Liver (tissue), 9 donors: ENCODE results near the gene CLASP2. TPM values are rescaled to one million over a fixed set of nuclear protein-coding genes. Genes with fewer than 3 reads are reported as not detected.

Experiments
- DNase-seq: peaks from one replicate; pipeline ENCODE4 v3.0.0-alpha.2; 2017; ENCODE audit warnings: low spot score
- H3K27ac ChIP-seq, 2 donors: one replicate each; pipeline ENCODE4 v1.7.0; 2013; ENCODE audit warnings: inconsistent platforms in 2 of 2, low read length in 2 of 2, control low read depth in 1 of 2, low read depth in 1 of 2, mild to moderate bottlenecking in 1 of 2
- H3K27me3 ChIP-seq, 4 donors: one replicate each; pipeline versions ENCODE4 v1.6.1 to v1.7.0; 2013; ENCODE audit warnings: low read length in 3 of 4, inconsistent platforms in 1 of 4, mild to moderate bottlenecking in 1 of 4, moderate library complexity in 1 of 4; ENCODE audit not compliant: control insufficient read depth in 4 of 4, insufficient read depth in 4 of 4
- H3K36me3 ChIP-seq, 4 donors: one replicate each; pipeline versions ENCODE4 v1.6.1 to v1.7.0; 2013; ENCODE audit warnings: low read length in 3 of 4, mild to moderate bottlenecking in 3 of 4, low read depth in 1 of 4, moderate library complexity in 1 of 4; ENCODE audit not compliant: control insufficient read depth in 4 of 4, insufficient read depth in 3 of 4
- H3K4me1 ChIP-seq, 4 donors: one replicate each; pipeline versions ENCODE4 v1.6.1 to v1.7.0; 2013; ENCODE audit warnings: low read length in 3 of 4, mild to moderate bottlenecking in 3 of 4, moderate library complexity in 1 of 4; ENCODE audit not compliant: control insufficient read depth in 4 of 4, insufficient read depth in 4 of 4
- H3K4me3 ChIP-seq, 3 donors: one replicate each; pipeline versions ENCODE4 v1.6.1 to v1.7.0; 2013; ENCODE audit warnings: low read length in 3 of 3, control low read depth in 1 of 3, low read depth in 1 of 3, mild to moderate bottlenecking in 1 of 3
- H3K9ac ChIP-seq, 2 donors: one replicate each; pipeline ENCODE4 v1.7.0; 2013; ENCODE audit warnings: low read length in 2 of 2, mild to moderate bottlenecking in 2 of 2, moderate library complexity in 2 of 2, control low read depth in 1 of 2, low read depth in 1 of 2
- H3K9me3 ChIP-seq, 4 donors: one replicate each; pipeline versions ENCODE4 v1.6.1 to v1.7.0; 2013; ENCODE audit warnings: low read length in 3 of 4; ENCODE audit not compliant: control insufficient read depth in 4 of 4
- EGR1 ChIP-seq, 2 donors: IDR thresholded peaks; 2 replicates each; pipeline ENCODE4 v1.6.1; 2016 to 2018; ENCODE audit warnings: antibody characterized with exemption in 2 of 2, low read depth in 2 of 2
- FOXA2 ChIP-seq: IDR thresholded peaks from 2 replicates; pipeline ENCODE4 v1.6.1; 2016; ENCODE audit warnings: antibody characterized with exemption
- GABPA ChIP-seq, 2 donors: IDR thresholded peaks in 1 of 2; conservative IDR thresholded peaks in 1 of 2; 2 replicates each; pipeline ENCODE4 v1.6.1; 2016; ENCODE audit warnings: antibody characterized with exemption in 2 of 2, mild to moderate bottlenecking in 1 of 2, moderate library complexity in 1 of 2
- HNF4G ChIP-seq: IDR thresholded peaks from 2 replicates; pipeline ENCODE4 v1.6.1; 2016; ENCODE audit warnings: antibody characterized with exemption
- JUND ChIP-seq, 2 donors: IDR thresholded peaks; 2 replicates each; pipeline ENCODE4 v1.6.1; 2016; ENCODE audit warnings: antibody characterized with exemption in 2 of 2
- NR2F2 ChIP-seq: IDR thresholded peaks from 2 replicates; pipeline ENCODE4 v1.6.1; 2016; ENCODE audit warnings: antibody characterized with exemption
- RXRA ChIP-seq, 2 donors: IDR thresholded peaks; 2 replicates each; pipeline ENCODE4 v1.6.1; 2017 to 2018; ENCODE audit warnings: antibody characterized with exemption in 2 of 2, mild to moderate bottlenecking in 1 of 2
- SP1 ChIP-seq: IDR thresholded peaks from 2 replicates; pipeline ENCODE4 v1.6.1; 2018; ENCODE audit warnings: antibody characterized with exemption, mild to moderate bottlenecking
- TAF1 ChIP-seq: conservative IDR thresholded peaks from 2 replicates; pipeline ENCODE4 v1.6.1; 2016; ENCODE audit warnings: antibody characterized with exemption, mild to moderate bottlenecking
- YY1 ChIP-seq: IDR thresholded peaks from 2 replicates; pipeline ENCODE4 v1.6.1; 2016; ENCODE audit warnings: antibody characterized with exemption, mild to moderate bottlenecking
- WGBS: extraction: QIAGEN DNeasy Blood & Tissue Kit; methylation state at CpG from one replicate; pipeline ENCODE4 v1.1.7; 2013; 5-methylcytosine and 5-hydroxymethylcytosine counted together
- polyA plus RNA-seq, 2 donors: library from polyadenylated mRNA; stranded (reverse) in 1 of 2; unstranded in 1 of 2; fragments of 200-250 nt in 1 of 2; fragments of >200 nt in 1 of 2; fragmentation: Nextera tagmentation in 1 of 2; extraction: Ambion mirVana in 1 of 2; gene quantifications; one replicate each; pipeline versions ENCODE4 v1.2.1 to v1.2.3, GENCODE V29; 2013 to 2015
- total RNA-seq, 2 donors: library from RNA; depleted of rRNA; stranded (reverse); fragments of >200 nt; gene quantifications; one replicate each; pipeline ENCODE4 v1.2.3, GENCODE V29; 2014
- TF ChIP-seq, protein P1 (sequence below): fragments of 150-350 bp; IDR thresholded peaks from 2 replicates; pipeline ENCODE4 v1.5.1; 2017; ENCODE audit warnings: improper control_type of control experiment, low read depth, low read length; ENCODE audit not compliant: missing input control
- TF ChIP-seq, protein P2 (sequence below): IDR thresholded peaks from 2 replicates; pipeline ENCODE4 v1.6.1; 2016; ENCODE audit warnings: antibody characterized with exemption, mild to moderate bottlenecking
- TF ChIP-seq, protein P3 (sequence below): IDR thresholded peaks from 2 replicates; pipeline ENCODE4 v1.6.1; 2016; ENCODE audit warnings: antibody characterized with exemption
- TF ChIP-seq, protein P4 (sequence below): IDR thresholded peaks from 2 replicates; pipeline ENCODE4 v1.6.1; 2016; ENCODE audit warnings: antibody characterized with exemption
- donor health status: healthy.
- donor health status: healthy.
- donor health status: healthy.
- donor health status: healthy.
- donor health status: healthy.

Gene CLASP2
- total and polyA plus RNA-seq, 4 donors: 3.7 to 27.6 (median 17.3) TPM

DNA sequence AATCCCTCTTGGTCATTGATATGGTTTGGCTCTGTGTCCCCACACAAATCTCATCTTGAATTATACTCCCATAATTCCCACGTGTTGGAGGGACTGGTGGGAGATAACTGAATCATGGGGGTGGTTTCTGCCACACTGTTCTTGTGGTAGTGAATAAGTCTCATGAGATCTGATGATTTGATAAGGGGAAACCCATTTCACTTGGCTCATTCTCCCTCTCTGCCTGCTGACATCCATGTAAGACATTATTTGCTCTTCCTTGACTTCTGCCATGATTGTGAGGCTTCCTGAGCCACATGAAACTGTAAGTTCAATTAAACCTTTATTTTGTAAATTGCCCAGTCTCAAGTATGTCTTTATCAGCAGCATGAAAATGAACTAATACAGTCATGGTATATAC lies 171.0 kb downstream of the CLASP2 start:
- WGBS: 98% methylated on average over 1 of the region's 1 CpG
- TF ChIP-seq YY1 (no peak), RXRA (IDR thresholded peaks at IDR 0.05) (no peak), TAF1 (no peak), EGR1 (IDR thresholded peaks at IDR 0.05; ENCODE audit: low read depth in 2 of 2) (no peak), SP1 (no peak), FOXA2 (no peak), NR2F2 (no peak), JUND (IDR thresholded peaks at IDR 0.05) (no peak), GABPA (IDR thresholded peaks at IDR 0.05 in 1 of 2, conservative IDR thresholded peaks at IDR 0.05 in 1 of 2) (no peak), HNF4G (no peak)
- TF ChIP-seq, protein P1, sequence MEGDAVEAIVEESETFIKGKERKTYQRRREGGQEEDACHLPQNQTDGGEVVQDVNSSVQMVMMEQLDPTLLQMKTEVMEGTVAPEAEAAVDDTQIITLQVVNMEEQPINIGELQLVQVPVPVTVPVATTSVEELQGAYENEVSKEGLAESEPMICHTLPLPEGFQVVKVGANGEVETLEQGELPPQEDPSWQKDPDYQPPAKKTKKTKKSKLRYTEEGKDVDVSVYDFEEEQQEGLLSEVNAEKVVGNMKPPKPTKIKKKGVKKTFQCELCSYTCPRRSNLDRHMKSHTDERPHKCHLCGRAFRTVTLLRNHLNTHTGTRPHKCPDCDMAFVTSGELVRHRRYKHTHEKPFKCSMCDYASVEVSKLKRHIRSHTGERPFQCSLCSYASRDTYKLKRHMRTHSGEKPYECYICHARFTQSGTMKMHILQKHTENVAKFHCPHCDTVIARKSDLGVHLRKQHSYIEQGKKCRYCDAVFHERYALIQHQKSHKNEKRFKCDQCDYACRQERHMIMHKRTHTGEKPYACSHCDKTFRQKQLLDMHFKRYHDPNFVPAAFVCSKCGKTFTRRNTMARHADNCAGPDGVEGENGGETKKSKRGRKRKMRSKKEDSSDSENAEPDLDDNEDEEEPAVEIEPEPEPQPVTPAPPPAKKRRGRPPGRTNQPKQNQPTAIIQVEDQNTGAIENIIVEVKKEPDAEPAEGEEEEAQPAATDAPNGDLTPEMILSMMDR: no peak
- TF ChIP-seq, protein P2, sequence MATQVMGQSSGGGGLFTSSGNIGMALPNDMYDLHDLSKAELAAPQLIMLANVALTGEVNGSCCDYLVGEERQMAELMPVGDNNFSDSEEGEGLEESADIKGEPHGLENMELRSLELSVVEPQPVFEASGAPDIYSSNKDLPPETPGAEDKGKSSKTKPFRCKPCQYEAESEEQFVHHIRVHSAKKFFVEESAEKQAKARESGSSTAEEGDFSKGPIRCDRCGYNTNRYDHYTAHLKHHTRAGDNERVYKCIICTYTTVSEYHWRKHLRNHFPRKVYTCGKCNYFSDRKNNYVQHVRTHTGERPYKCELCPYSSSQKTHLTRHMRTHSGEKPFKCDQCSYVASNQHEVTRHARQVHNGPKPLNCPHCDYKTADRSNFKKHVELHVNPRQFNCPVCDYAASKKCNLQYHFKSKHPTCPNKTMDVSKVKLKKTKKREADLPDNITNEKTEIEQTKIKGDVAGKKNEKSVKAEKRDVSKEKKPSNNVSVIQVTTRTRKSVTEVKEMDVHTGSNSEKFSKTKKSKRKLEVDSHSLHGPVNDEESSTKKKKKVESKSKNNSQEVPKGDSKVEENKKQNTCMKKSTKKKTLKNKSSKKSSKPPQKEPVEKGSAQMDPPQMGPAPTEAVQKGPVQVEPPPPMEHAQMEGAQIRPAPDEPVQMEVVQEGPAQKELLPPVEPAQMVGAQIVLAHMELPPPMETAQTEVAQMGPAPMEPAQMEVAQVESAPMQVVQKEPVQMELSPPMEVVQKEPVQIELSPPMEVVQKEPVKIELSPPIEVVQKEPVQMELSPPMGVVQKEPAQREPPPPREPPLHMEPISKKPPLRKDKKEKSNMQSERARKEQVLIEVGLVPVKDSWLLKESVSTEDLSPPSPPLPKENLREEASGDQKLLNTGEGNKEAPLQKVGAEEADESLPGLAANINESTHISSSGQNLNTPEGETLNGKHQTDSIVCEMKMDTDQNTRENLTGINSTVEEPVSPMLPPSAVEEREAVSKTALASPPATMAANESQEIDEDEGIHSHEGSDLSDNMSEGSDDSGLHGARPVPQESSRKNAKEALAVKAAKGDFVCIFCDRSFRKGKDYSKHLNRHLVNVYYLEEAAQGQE: no peak
- TF ChIP-seq, protein P3, sequence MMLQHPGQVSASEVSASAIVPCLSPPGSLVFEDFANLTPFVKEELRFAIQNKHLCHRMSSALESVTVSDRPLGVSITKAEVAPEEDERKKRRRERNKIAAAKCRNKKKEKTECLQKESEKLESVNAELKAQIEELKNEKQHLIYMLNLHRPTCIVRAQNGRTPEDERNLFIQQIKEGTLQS: no peak
- TF ChIP-seq, protein P4, sequence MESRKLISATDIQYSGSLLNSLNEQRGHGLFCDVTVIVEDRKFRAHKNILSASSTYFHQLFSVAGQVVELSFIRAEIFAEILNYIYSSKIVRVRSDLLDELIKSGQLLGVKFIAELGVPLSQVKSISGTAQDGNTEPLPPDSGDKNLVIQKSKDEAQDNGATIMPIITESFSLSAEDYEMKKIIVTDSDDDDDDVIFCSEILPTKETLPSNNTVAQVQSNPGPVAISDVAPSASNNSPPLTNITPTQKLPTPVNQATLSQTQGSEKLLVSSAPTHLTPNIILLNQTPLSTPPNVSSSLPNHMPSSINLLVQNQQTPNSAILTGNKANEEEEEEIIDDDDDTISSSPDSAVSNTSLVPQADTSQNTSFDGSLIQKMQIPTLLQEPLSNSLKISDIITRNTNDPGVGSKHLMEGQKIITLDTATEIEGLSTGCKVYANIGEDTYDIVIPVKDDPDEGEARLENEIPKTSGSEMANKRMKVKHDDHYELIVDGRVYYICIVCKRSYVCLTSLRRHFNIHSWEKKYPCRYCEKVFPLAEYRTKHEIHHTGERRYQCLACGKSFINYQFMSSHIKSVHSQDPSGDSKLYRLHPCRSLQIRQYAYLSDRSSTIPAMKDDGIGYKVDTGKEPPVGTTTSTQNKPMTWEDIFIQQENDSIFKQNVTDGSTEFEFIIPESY: no peak
- no peak overlapping the region for H3K27ac ChIP-seq
- H3K27me3 ChIP-seq: no peaks in the 10 kb centered on the region
- H3K4me3 ChIP-seq: no peak overlapping the region
- no peak overlapping the region for H3K9ac ChIP-seq
- no peaks in the 10 kb centered on the region for H3K9me3 ChIP-seq
- H3K36me3 ChIP-seq: peaks cover 1 to 18% (median 5%) of the 10 kb centered on the region in 4 donors
- DNase-seq: no peak
- no peaks in the 10 kb centered on the region for H3K4me1 ChIP-seq

DNA sequence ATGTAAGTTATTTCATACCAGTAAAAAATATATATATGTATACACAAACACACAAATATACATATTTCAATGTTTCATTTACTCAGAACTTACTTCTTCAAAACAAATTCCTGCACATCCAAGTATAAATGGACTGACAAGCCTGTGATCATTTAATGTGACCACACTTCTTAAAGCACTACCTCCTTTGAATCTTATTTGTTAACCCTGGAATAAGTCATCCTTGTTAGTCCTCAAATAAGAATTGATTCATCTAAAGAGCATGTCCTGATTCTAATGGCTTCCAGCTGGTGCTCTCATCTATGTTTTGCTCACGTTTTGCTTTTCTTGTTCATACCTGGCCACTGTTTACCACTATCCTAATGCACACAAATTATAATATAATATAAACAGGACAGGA lies 173.9 kb downstream of the CLASP2 start:
- 84% methylated on average over 1 of the region's 1 CpG for WGBS
- DNase-seq: no peak

More for the DNA sequence above, 173.9 kb downstream of the CLASP2 start:
- Histone ChIP-seq H3K27me3 (no peaks in the 10 kb centered on the region), H3K9ac (no peak overlapping the region), H3K36me3 (peaks cover 1 to 19% (median 6%) of the 10 kb centered on the region in 4 donors), H3K27ac (no peak overlapping the region), H3K4me1 (no peaks in the 10 kb centered on the region), H3K4me3 (no peak overlapping the region), H3K9me3 (no peaks in the 10 kb centered on the region)
- TF ChIP-seq, protein P4: no peak
